ENCODE data around the gene RCN1.
"Not testable (repeated sequence)": the region's sequence is repeated elsewhere in the genome, so short reads cannot be mapped to it uniquely, and the experiment has no call there.

Gene RCN1

DNA sequence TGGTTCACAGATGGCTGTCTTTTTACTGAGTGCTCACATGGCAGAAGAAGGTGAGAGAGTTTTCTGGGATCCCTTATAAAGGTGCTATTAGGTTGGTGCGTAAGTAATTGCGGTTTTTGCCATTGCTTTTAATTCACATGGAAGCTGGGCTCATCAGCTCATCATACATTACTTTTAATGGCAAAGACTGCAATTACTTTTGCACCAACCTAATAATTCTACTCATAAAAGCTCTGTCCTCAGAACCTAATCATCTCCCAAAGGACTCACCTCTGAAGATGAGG, 23.0 kb downstream of the RCN1 start:
- FAIRE-seq, result no peak

DNA sequence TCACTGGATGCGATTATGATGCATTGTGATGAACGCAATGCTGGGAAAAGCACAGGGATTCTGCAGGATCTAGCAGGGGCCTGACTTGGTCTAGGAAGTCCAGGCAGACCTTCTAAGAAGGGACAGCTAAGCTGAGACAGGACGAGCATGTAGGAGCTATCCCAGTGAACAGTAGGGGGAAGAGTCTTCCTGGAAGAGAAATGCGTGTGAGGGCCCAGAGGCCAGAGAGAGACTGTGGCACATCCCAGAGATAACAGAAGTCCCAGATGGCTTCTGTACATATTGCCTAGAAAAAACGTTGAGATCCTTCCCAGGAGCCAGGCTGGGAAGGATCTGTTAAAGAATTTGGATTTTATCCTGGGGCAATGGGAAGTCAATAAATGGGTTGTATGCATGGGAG, 24.6 kb downstream of the RCN1 start:
- FAIRE-seq, result no peak

DNA sequence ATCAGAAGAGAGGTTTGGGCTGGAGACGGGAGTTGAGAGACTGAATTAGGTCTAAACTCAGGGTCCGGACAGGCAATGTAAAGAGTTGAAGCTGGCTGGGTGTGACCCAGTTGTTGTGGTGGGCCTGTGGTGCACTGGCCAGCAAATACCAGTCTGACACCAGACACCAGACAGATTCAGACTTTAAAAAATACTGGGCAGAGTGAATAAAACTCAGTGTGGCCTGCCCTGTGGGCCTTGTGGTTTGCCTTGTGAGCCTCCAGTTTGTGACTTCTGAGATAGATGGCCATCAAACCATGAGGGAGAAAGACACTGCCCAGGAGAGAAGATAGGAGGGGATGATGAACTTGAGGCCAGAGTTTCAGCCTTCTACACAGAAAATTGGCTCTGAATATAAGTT, 25.8 kb downstream of the RCN1 start:
- FAIRE-seq, result no peak

DNA sequence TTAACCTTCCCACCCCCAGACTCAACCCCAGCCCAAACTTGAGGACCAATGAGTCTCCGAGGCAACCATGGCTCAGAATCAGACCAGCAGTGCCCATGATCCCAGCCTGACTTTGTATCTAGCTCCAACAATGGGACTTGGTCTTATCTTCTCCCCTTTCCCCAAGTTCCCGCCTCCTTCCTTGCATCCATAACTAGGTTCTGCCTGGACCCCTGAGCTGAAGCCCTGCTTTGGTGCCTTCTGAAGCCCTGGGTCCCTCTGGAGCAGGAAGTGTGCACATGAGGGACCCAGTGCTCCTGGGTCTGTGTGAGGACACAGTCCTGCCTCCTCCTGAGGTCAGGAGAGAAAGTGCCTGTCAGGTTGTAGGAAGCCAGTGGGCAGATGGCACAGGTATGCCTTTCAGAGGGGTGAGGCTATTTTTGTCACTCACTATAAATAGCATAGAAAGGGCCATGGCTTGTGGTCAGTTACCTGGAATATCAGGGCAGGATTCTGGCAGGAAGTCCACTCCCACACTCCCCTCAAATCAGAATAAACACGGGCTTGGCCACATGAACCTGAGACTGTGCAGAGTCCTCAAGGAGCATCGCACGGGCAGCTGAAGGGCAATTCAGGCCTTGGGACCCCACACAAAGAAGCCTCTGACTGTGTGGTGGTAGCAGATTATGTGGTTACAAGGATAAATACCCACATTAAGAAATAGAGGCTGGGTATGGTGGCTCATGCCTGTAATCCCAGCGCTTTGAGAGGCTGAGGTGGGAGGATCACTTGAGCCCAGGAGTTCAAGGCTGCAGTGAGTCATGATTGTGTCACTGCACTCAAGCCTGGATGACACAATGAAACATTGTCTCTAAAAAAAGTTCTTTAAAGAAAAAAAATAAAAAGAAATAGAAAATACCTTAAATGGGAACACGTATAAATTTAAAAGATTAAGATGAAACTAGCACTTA, 27.4 kb downstream of the RCN1 start:
- FAIRE-seq, result no peak

DNA sequence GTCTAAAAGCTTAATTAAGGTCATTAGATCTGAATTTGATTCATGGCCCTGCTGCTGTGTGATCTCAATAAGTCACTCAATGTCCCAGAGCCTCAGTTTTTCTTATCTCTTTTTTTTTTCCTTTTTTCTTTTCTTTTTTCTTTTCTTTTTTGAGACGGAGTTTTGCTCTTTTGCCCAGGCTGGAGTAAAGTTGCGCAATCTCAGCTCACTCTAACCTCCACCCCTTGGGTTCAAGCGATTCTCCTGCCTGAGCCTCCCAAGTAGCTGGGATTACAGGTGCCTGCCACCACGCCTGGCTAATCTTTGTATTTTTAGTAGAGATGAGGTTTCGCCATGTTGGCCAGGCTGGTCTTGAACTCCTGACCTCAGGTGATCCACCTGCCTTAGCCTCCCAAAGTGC, 28.3 kb downstream of the RCN1 start:
- FAIRE-seq, result not testable (repeated sequence)

DNA sequence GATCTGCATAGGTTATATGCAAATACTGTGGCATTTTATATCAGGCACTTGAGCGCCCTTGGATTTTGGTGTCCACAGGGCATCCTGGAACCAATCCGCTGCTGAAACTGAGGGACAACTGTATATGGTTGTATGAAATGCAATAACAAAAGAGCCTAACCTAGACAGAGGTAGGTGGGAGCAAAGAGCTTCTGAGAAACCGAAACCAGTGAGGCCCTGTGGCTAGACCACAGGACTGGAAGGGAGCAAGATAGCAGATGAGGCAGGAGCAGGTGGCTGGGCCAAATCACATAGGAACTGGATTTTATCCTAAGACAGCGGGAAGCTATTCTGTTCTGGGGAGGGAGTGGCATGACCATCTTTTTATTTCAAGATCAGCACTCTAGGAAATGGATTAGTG, 30.1 kb downstream of the RCN1 start:
- no peak for FAIRE-seq

DNA sequence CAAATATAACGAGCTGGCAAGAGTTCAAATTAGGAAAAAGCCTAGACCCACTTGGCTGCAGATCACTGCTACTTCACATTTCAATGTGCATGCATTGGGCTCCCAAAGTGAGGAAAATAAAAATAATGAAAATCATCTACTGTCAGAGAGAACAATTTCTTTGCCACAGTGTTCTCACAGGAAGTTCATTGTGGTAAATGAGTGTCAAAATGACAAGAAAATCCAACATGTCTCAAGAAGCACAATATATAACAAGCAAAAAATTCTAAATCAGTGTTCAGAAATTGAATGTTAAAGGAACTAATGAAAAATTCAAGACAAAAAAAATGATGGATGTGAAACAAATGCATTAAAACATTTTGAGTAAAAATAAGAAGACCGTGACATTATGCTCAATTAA, 31.3 kb downstream of the RCN1 start:
- FAIRE-seq, result no peak

DNA sequence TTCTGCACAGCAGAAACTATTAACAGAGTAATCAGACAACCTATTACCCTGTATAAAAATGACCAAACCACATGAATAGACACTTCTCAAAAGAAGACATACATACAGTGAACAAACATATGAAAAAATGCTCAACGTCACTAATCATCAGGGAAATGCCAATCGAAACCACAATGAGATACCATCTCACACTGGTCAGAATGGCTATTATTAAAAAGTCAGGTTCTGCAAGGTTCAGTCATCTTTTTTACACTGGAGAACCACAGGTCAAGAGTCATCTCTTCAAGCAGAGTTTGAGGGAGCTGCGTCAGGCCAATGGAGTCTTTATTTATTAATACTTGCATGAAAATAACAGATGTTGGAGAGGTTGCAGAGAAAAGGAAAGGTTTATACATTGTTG, 40.4 kb downstream of the RCN1 start:
- FAIRE-seq, result no peak

DNA sequence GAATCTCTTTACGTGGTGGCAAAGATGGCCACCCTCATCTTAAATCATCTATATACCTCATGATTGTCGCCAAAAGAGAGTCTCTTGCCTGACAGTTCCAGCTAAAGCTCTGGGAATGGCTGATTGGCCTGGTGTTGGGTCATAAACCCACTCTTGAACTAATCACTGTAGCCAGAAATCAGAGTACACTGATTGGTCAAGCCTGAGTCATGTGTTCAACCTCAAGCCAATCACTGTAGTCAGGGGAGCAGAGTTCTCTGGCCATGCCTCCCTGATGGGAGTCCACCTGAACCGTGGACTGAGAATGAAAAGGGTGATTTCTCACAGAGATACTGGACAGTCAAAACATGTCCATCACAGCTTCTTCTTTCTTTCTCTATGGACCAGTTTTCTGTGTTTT, 45.8 kb downstream of the RCN1 start:
- no peak for FAIRE-seq

DNA sequence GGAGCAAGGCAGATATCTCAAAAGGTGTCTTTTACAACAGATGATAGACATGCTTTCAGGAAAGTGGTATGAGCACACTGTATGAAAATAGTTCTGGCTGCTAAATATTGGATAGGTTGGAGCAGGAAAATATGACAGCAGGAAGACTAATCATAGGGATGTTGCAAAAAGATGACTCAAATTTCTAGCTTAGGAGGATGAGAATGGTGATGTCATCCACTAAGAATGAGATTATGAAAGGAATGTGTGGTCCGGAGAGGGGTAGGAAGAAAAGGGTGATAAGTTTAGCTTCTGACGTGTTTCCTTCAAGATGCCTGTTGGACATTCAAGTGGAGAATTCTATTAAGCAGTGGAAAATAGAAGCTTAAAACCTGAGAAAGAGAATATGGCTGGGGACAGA, 46.4 kb downstream of the RCN1 start:
- FAIRE-seq, result no peak

DNA sequence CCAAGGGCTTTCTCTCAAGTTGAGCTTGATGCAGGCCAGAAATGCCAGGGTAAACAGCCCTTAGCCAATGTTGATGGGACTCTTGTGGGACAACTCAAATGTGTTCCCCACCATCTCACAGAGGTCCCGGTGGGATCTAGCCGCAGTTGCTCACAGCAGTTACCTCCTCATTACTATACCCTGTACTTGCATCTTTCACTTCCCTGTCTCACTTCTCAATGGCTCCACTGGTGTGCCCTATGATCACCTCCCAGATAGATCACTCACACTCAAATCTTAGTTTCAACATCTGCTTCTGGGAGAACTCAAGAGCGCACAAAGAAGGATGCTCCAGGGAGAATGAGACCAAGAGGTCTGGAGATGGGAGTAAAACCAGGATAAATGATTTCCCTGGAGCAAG, 47.0 kb downstream of the RCN1 start:
- no peak for FAIRE-seq

DNA sequence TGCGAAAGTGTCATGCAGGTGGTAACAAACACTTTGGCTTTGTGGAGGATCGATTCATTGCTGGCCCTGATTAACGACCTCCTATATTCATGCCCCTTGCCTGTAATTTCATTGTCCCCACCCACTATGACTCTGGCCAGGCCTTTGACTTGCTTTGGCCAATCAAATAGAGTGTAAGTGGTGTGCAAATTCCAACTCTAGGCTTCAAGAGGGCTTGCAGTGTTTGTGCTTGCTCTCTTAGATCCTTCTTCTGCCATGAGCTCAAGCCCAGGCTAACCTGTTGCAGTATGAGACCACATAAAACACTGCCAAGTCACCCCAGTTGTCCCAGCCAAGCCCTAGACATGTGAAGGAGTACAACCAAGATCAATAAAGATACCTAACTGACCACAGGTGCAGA, 48.0 kb downstream of the RCN1 start:
- FAIRE-seq, result no peak

DNA sequence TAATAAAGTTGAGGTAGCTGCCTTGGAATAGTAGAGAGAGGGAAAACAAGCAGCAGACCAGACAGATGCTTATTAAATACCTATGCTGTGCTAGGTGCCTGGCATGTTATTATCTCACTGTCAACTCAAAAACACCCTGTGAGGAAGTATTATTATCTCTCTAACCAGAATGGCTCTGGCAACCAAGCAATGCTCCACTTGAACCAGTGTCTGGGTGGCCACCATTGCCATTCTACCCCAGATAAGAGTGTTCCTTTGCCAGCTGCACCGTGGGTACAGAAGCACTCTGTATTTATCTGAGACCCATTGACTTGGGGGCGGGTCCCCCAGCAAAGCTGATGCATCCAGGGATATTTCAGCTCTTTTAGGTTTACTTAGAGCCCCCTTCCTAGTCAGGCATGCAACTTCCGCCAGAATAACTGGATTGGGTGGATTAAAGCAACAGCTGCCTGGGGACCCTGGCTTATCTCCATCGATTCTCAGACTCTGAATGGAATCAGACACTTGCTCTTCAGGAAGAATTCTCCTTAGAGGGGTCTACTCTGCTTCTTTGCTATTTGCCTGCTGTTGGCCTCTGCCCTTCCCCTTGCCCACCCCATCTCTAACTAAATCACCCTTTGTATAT, 49.1 kb downstream of the RCN1 start:
- no peak for FAIRE-seq

DNA sequence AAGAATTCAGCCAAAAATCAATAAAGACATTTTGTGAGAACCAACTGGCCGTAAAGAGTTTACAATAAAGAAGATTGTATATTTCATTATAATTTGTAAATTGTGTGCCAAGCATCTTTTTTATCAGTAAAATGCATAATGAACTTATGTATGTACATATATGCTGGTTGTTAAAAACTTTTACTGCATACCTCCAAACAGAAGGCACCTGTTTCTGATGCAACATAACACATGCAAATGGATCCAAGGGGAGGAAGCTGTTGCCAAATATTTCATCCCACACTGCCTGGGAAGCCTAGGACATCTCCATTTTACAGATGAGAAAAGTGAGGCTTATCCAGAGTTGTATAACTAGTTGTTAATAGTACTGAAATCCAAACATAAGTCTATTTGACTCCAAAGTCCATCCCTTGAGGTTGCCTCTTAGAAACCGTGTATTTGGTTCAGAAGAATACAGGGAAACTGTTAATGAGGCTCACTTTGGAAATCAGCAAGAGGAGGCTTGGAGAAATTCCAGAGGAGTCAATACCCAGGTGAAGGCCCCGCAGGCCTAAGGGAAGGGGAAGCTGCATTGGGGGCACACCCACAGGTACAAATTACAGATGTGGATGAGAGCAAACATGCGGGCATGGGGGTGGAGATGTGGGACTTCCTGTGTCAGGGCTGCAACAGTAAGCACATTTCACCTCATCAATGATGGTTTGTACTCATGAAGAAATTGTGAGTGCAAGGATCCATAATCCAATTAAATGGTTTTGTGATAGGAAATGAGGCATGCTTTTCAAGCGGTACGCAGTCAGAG, 51.1 kb downstream of the RCN1 start:
- no peak for FAIRE-seq

DNA sequence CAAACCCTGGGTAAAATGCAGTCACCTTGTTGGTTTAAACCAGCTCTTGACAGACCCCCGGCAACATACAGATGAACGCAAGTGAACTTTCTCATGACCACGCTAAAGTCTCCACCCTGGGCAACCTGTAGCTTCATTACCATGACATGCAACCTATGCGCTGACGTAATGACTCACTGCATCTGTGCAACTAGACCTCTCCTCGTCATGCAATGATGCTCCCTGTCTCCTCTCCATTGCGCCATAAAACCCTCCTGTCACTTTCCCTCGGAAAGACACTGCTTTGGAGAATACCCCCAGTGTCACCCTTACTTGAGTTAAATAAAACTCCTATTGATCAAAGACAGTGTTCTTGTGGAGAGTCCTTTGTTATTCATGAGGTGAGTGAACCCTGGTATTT, 52.5 kb downstream of the RCN1 start:
- FAIRE-seq, result no peak

DNA sequence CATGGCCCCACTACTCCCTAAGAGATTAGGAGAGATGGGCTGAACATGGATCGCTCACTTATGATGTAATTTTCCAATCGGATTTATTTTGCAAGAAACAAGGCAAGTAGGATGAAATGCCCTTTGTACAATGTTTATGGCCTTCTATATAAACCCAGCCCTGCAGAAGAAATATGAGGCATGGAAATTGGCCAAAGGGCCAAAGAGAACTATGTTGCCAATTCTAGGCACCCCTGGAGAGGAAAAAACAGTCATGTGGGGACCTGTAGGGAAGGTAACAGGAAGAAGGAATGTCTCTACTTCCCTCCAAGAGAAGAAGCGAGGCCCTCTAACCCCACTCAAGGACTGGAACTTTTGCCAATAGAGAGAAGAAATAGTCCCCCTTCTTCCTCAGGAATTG, 54.4 kb downstream of the RCN1 start:
- FAIRE-seq, result no peak

DNA sequence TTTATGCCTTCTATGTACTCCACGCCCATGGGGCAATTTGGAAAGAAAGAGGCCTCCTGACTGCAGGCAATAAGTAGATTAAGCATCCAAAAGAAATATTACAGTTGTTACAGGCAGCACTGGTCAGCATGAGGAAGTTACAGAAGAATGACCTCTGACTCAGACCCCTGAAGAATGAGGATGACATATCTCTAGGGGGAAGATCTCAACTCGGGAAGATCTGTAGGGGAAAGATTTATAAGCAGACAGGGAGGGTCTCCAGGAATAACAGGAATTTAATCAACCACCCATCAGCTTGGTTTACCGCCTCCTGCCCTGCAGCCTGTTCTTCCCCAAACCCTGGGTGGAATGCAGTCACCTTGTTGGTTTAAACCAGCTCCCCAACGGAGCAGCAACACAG, 58.0 kb downstream of the RCN1 start:
- FAIRE-seq, result no peak

DNA sequence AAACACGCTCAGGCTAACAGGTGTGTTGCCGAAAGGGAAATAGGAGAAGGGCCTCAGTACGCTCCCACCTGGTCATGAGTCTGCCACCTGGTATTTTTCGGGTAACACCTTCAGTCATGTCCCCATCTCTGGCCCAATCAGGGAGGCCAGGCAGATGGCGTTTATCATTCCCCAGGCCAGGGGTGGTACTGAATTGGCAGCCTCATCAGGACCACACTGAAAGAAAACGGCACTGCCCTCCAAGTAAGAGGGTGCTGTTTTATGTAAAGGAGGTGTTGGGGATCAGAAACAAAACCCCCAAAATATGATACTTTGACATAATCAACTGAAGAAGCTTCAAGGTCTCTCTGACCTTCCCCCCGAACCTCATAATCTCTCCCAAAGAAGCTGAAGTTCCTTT, 58.9 kb downstream of the RCN1 start:
- no peak for FAIRE-seq

DNA sequence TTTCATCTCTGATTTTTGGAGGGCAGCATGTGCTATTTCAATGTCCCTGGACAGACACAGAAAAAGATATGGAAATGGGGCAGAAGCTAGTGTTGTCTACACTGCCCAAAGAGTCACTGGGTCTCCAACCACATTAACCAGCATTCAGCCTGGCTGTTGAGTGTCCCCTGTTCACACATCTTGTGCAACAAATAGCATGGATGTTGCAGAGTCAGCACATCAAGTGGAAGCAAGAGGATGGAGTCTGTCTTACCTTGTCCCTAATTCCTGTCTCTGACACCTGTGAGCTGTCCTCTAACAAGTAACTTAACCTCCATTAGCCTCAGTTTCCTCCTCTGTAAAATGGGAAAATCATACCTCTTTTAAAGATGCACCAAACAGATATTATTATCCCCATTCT, 60.2 kb downstream of the RCN1 start:
- FAIRE-seq, result no peak

DNA sequence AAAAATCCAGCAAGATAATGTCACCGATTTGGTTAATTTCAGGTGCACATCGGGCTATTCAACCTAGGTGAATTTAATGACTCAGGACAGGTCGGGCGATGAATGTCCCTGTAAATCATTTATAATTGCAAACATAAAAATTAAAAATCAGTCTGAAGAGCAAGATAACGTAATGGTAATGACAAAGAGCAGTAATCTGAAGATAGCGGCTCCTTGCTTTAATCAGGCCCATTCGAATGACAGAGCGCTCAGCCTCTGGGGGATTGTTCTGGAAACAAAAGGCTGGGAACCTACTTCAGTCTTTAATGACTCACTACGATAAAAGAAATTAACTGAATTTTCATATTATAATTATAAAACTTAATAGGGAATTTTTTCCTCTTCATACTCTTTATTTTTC, 61.3 kb downstream of the RCN1 start:
- no peak for FAIRE-seq

DNA sequence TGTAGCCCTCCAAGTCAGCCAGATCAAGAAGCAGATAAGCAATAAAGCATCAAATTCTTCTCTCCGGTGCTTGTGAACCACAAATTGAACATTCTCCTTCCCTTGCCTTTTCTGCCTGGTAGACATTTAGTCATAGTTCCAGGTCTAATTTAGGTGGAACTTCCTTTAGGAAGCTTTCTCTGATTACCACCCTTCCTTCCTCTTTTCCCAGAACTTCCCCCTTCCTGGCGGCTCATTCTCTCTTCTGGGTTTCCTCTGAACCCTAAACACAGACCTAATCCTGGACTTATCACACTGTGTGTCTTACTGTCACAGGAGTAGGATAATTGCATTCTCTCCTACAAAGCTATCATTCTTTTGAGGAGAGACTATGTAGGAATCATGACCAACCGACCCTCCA, 61.9 kb downstream of the RCN1 start:
- no peak for FAIRE-seq

DNA sequence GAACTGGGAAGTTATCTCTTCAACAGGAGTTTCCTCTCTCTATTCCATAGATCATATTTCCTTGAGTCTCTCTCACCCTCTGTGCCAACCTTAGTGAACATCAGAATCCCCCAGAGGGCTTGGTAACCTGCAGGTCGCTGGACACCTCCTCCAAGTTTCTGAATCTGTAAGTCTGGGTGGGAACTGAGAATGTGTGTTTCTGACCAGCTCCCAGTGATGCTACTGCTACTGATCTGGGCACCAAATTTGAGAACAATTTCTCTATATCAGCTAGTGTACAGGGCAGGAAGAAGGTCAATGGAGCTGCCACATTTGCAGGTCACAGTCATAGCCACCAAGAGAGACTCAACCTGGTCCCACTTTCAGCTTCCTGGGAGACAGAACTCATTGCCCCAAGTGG, 62.9 kb downstream of the RCN1 start:
- no peak for FAIRE-seq

DNA sequence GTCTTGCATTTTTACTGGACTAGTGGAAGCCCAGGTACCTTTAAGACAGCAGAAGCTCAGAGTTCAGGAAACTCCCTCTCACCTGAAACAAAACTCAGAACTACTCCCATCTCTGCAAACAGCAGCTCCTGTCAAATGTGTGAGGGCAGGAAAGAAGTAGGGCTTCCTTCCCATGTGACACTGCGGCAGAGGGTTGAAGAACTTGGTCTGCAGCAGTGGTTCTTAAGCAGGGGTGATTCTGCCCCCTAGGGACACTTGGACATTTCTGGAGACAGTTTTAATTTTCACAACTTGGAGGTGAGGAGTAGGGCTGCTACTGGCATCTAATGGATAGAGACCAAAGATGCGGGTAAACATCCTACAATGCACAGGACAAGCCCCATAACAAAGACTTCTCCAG, 63.4 kb downstream of the RCN1 start:
- no peak for FAIRE-seq

Measured in TTC549 (cell line).